Hepatocyte (in vitro differentiated cells): ENCODE results near the gene TNK2. TPM values are rescaled to one million over a fixed set of nuclear protein-coding genes. Genes with fewer than 3 reads are reported as not detected.

ENCODE experiments used
- DNase-seq: peaks from one replicate; pipeline ENCODE4 v3.0.0-alpha.2; 2016; ENCODE audit warnings: low spot score
- H2AFZ ChIP-seq: fragments of 200-600 bp; sonication (generic); 2 replicates; pipeline ENCODE4 v1.6.0; 2016; ENCODE audit warnings: antibody characterized with exemption, mild to moderate bottlenecking
- H3K27ac ChIP-seq: fragments of 200-600 bp; sonication (generic); 2 replicates; pipeline ENCODE4 v1.5.1; 2016; ENCODE audit warnings: mild to moderate bottlenecking
- H3K27me3 ChIP-seq: fragments of 200-600 bp; sonication (generic); 2 replicates; pipeline ENCODE4 v1.6.1; 2016
- H3K36me3 ChIP-seq: fragments of 200-600 bp; sonication (generic); replicated peaks from 2 replicates; pipeline ENCODE4 v1.5.1; 2016; ENCODE audit warnings: low read depth; ENCODE audit not compliant: insufficient read depth
- H3K4me1 ChIP-seq: fragments of 200-600 bp; sonication (generic); 2 replicates; pipeline ENCODE4 v1.5.1; 2016; ENCODE audit warnings: mild to moderate bottlenecking, moderate library complexity; ENCODE audit not compliant: insufficient read depth
- H3K4me2 ChIP-seq: fragments of 200-600 bp; sonication (generic); 2 replicates; pipeline ENCODE4 v1.6.0; 2016
- H3K4me3 ChIP-seq: fragments of 200-600 bp; sonication (generic); 2 replicates; pipeline ENCODE4 v1.5.1; 2016; ENCODE audit warnings: mild to moderate bottlenecking
- H3K79me2 ChIP-seq: fragments of 200-600 bp; sonication (generic); 2 replicates; pipeline ENCODE4 v1.6.0; 2017; ENCODE audit warnings: mild to moderate bottlenecking
- H3K9me2 ChIP-seq: fragments of 200-600 bp; sonication (generic); replicated peaks from 2 replicates; pipeline ENCODE4 v1.6.0; 2017; ENCODE audit warnings: mild to moderate bottlenecking; ENCODE audit not compliant: insufficient read depth
- H3K9me3 ChIP-seq: fragments of 200-600 bp; sonication (generic); 2 replicates; pipeline ENCODE4 v1.5.1; 2016; ENCODE audit warnings: low read depth, mild to moderate bottlenecking
- H4K20me1 ChIP-seq: fragments of 200-600 bp; sonication (generic); 2 replicates; pipeline ENCODE4 v1.6.0; 2016; ENCODE audit warnings: mild to moderate bottlenecking; ENCODE audit not compliant: insufficient read depth, poor library complexity, severe bottlenecking
- EZH2 ChIP-seq: fragments of 200-600 bp; sonication (generic); IDR thresholded peaks from 2 replicates; pipeline ENCODE4 v1.6.1; 2016; ENCODE audit warnings: antibody characterized with exemption, mild to moderate bottlenecking, borderline replicate concordance
- EZH2phosphoT487 ChIP-seq: fragments of 200-600 bp; sonication (generic); IDR thresholded peaks from one replicate; pipeline ENCODE4 v1.6.1; 2018; ENCODE audit warnings: antibody characterized with exemption, mild to moderate bottlenecking, low read depth, moderate library complexity; ENCODE audit not compliant: unreplicated experiment, severe bottlenecking
- WGBS: methylation state at CpG from one replicate; pipeline ENCODE4 v1.1.6; 2016; ENCODE audit warnings: low lambda C conversion rate; ENCODE audit errors: missing lambda C conversion rate; 5-methylcytosine and 5-hydroxymethylcytosine counted together
- polyA plus RNA-seq: library from polyadenylated mRNA; unstranded; fragments of >200 nt; fragmentation: Nextera tagmentation; extraction: Ambion mirVana; gene quantifications from 2 replicates; pipeline ENCODE4 v1.2.1, GENCODE V29; 2016
- total RNA-seq: library from RNA; depleted of rRNA; stranded (reverse); fragments of >200 nt; gene quantifications from 2 replicates; pipeline ENCODE4 v1.2.3, GENCODE V29; 2014
- TF ChIP-seq, protein P1 (sequence below): fragments of 200-600 bp; sonication (generic); IDR thresholded peaks from 2 replicates; pipeline ENCODE4 v1.5.1; 2016; ENCODE audit warnings: antibody characterized with exemption, mild to moderate bottlenecking; ENCODE audit not compliant: poor library complexity

Gene TNK2
- total and polyA plus RNA-seq, 2 experiments from 2014 or later = 5.9 to 11.6 TPM

DNA sequence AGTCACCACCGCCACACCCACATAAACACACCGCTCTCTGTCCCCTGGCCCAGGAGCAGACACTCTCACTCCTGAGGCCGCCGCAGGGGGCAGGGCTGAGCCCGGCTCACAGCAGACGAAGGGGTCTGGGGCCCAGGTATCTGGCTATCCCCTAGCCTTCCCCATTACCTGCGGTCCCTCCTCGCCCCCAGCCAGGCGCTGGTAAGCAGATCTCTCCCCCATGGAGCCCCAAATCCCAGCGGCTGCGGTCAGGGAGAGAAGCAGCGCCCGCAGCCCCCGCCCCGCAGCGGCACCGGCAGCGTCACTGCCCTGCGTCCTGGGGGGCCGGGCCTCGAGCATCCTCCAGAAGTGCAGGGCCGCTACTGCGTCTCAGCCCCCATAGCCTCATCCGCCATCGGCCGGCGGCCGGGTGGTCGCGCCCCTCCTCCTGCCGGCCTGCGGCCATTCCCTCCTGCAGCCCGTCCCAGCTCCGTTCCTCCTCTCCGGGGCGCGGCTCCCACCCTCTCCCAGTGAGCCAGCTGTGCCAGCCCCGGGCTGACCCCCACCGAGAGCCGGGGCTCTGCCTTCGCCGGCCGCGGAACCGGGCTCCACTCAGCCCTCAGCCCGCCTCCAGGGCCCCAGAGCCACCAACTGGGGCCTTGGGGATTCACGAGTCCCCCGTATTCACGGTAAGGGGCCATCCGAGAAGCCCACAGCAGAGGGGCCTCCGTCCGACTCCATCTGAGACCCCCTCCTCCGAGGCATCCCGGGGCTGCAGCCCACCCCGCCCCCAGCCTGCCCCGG lies 13.1 kb downstream of the TNK2 start:
- no peaks in the 10 kb centered on the region for H3K9me3 ChIP-seq
- H3K27ac ChIP-seq = peak overlapping the region; percentile 90
- H2AFZ ChIP-seq = peak overlapping the region; percentile 73
- WGBS = under 1% methylated on average over 36 of the region's 56 CpGs
- TF ChIP-seq EZH2phosphoT487 (no peak), EZH2 (no peak)
- TF ChIP-seq, protein P1, sequence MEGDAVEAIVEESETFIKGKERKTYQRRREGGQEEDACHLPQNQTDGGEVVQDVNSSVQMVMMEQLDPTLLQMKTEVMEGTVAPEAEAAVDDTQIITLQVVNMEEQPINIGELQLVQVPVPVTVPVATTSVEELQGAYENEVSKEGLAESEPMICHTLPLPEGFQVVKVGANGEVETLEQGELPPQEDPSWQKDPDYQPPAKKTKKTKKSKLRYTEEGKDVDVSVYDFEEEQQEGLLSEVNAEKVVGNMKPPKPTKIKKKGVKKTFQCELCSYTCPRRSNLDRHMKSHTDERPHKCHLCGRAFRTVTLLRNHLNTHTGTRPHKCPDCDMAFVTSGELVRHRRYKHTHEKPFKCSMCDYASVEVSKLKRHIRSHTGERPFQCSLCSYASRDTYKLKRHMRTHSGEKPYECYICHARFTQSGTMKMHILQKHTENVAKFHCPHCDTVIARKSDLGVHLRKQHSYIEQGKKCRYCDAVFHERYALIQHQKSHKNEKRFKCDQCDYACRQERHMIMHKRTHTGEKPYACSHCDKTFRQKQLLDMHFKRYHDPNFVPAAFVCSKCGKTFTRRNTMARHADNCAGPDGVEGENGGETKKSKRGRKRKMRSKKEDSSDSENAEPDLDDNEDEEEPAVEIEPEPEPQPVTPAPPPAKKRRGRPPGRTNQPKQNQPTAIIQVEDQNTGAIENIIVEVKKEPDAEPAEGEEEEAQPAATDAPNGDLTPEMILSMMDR = no peak
- peak; percentile 79 for DNase-seq
- no peaks in the 10 kb centered on the region for H3K36me3 ChIP-seq
- peak overlapping the region; percentile 89 for H3K4me3 ChIP-seq
- peaks cover 45% of the 10 kb centered on the region for H3K4me1 ChIP-seq
- peaks cover 16% of the 10 kb centered on the region for H4K20me1 ChIP-seq
- H3K27me3 ChIP-seq = no peaks in the 10 kb centered on the region
- H3K9me2 ChIP-seq = no peaks in the 10 kb centered on the region
- peaks cover 35% of the 10 kb centered on the region for H3K79me2 ChIP-seq
- H3K4me2 ChIP-seq = peak overlapping the region; percentile 100

DNA sequence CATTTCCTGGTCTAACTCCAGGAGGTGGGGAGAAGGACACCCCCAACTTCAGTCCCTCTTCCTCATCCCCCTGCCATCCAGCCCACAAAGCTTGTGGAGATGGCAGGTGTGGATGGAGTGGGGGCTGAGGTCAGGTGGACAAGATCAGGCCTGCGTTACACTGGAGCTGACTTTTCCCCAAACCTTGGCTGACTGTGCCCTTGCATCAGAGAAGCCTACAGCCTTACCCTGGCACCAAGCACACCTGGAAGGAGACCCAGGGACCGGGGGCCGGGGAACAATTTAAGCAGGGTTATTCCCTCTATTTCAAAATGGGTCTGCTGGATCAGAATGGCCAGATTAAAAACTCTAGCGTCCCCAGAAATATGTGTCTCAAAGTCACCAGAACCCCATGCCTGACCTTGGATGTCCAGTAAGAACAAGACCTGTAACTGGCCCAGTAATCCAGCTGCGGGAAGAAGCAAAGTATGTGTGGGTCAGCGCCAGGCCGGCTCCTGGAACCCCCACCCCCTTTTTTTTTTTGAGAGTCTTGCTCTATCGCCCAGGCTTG lies 14.4 kb downstream of the TNK2 start:
- Histone ChIP-seq H3K9me3 (no peaks in the 10 kb centered on the region), H3K27ac (no peak overlapping the region), H3K4me1 (peaks cover 45% of the 10 kb centered on the region), H3K9me2 (no peaks in the 10 kb centered on the region), H2AFZ (no peak overlapping the region), H3K4me3 (no peak overlapping the region), H3K79me2 (peaks cover 22% of the 10 kb centered on the region), H3K27me3 (no peaks in the 10 kb centered on the region), H4K20me1 (peaks cover 8% of the 10 kb centered on the region), H3K36me3 (no peaks in the 10 kb centered on the region), H3K4me2 (peak overlapping the region; percentile 100)
- no peak for DNase-seq
- 89% methylated on average over 8 of the region's 8 CpGs for WGBS
- TF ChIP-seq, protein P1 = no peak
- no peak for TF ChIP-seq EZH2
- TF ChIP-seq EZH2phosphoT487 = no peak

DNA sequence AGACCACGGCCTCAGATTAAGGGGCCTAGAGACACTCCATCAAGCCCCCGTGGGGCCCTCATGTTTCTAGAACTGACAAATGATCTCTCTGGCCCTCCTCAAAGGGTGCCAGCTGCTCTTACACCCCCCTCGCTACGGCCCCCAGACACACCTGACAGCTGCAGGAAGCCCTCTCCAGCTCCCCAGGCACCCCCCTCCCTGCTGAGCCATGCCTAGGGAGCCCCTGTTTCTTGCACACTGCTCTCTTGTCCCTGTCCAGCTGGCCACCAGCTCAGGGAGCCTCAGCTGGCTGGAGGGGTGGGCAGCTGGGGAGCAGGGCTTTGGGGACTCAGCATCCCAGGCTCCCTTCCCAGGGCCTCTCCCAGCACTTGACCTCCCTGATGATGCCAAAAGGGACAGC lies 14.8 kb downstream of the TNK2 start:
- Histone ChIP-seq H3K27ac (no peak overlapping the region), H4K20me1 (peaks cover 8% of the 10 kb centered on the region), H3K79me2 (peaks cover 20% of the 10 kb centered on the region), H3K4me3 (no peak overlapping the region), H3K27me3 (no peaks in the 10 kb centered on the region), H3K4me2 (peak overlapping the region; percentile 70), H3K9me3 (no peaks in the 10 kb centered on the region), H3K4me1 (peaks cover 45% of the 10 kb centered on the region), H3K36me3 (no peaks in the 10 kb centered on the region), H2AFZ (no peak overlapping the region), H3K9me2 (no peaks in the 10 kb centered on the region)
- WGBS = 85% methylated on average over 4 of the region's 4 CpGs
- TF ChIP-seq EZH2phosphoT487 = no peak
- TF ChIP-seq EZH2 = no peak
- TF ChIP-seq, protein P1 = no peak
- DNase-seq = no peak
